Measurements from ENCODE around the gene METTL16. TPM values are rescaled to one million over a fixed set of nuclear protein-coding genes. Genes with fewer than 3 reads are reported as not detected.

METTL16 gene
- total and polyA plus RNA-seq, 9 of the 15 experiments (the other 6 are each of a cell fraction or from before 2014, with no cell fraction given): 12.1 to 30.5 (median 19.8) TPM

GRCh38 chr17:2393954-2394749 is 117.5 kb downstream of the METTL16 start (continued):
- TF ChIP-seq REST (IDR thresholded peaks at IDR 0.05; ENCODE audit: borderline replicate concordance): no peak
- no peak for TF ChIP-seq REST (CRISPR knock-in tag; IDR thresholded peaks at IDR 0.05; ENCODE audit: low read depth)
- no peak for TF ChIP-seq ESRRA (IDR thresholded peaks at IDR 0.05; ENCODE audit: borderline replicate concordance, low read depth)
- TF ChIP-seq CCNT2 (IDR thresholded peaks at IDR 0.05; ENCODE audit: borderline replicate concordance, extremely low read depth, insufficient read length, low read depth, low read length): peak; percentile 24
- TF ChIP-seq UBTF (IDR thresholded peaks at IDR 0.05; ENCODE audit: borderline replicate concordance in 1 of 2, low read depth in 2 of 2, low read length in 2 of 2): no peak
- TF ChIP-seq ZNF146 (CRISPR knock-in tag; IDR thresholded peaks at IDR 0.05; ENCODE audit: unreplicated experiment): no peak
- no peak for TF ChIP-seq ZNF143 (CRISPR knock-in tag; IDR thresholded peaks at IDR 0.05)
- TF ChIP-seq MXD1 (CRISPR knock-in tag; IDR thresholded peaks at IDR 0.05; ENCODE audit: borderline replicate concordance, poor library complexity, severe bottlenecking): no peak
- TF ChIP-seq THAP7 (CRISPR knock-in tag; IDR thresholded peaks at IDR 0.05): no peak
- TF ChIP-seq ZNF77 (CRISPR knock-in tag; IDR thresholded peaks at IDR 0.05): no peak

Measured in K562 (cell line).